ENCODE results near the gene GHITM.

GRCh38 chr10:84160663-84161362 lies 21.5 kb downstream of the GHITM start:
- no peak for TF ChIP-seq POLR2A (IDR thresholded peaks at IDR 0.05; ENCODE audit: low read length)
- no peak for TF ChIP-seq GATA1 (IDR thresholded peaks at IDR 0.05; ENCODE audit: low read depth, low read length)

All from erythroblast (primary cell).